Glutamatergic neuron (in vitro differentiated cells): Measurements from ENCODE around the gene PPP3R2. TPM values are rescaled to one million over a fixed set of nuclear protein-coding genes. Genes with fewer than 3 reads are reported as not detected.

Source experiments
- DNase-seq: peaks from one replicate; pipeline ENCODE4 v3.0.0; 2022
- H3K27ac Mint-ChIP-seq: one replicate; pipeline ENCODE4 v1.8.0; 2020; ENCODE audit warnings: mild to moderate bottlenecking, mixed read lengths, inconsistent platforms; ENCODE audit not compliant: unreplicated experiment
- H3K27me3 Mint-ChIP-seq: one replicate; pipeline ENCODE4 v1.8.0; 2020; ENCODE audit warnings: mild to moderate bottlenecking, moderate library complexity, mixed read lengths, inconsistent platforms; ENCODE audit not compliant: unreplicated experiment
- H3K36me3 Mint-ChIP-seq: one replicate; pipeline ENCODE4 v1.8.0; 2020; ENCODE audit warnings: mild to moderate bottlenecking, mixed read lengths, inconsistent platforms; ENCODE audit not compliant: unreplicated experiment
- H3K4me1 Mint-ChIP-seq: one replicate; pipeline ENCODE4 v1.8.0; 2020; ENCODE audit warnings: mild to moderate bottlenecking, low read depth, mixed read lengths, inconsistent platforms; ENCODE audit not compliant: unreplicated experiment
- H3K4me3 Mint-ChIP-seq: one replicate; pipeline ENCODE4 v1.8.0; 2020; ENCODE audit warnings: mild to moderate bottlenecking, mixed read lengths, inconsistent platforms; ENCODE audit not compliant: unreplicated experiment
- H3K9me3 Mint-ChIP-seq: one replicate; pipeline ENCODE4 v1.8.0; 2020; ENCODE audit warnings: mild to moderate bottlenecking, moderate library complexity, mixed read lengths, inconsistent platforms; ENCODE audit not compliant: unreplicated experiment
- CTCF ChIP-seq: fragments of 200-600 bp; sonication (generic); IDR thresholded peaks from one replicate; pipeline ENCODE4 v1.5.0; 2021; ENCODE audit not compliant: partially characterized antibody, unreplicated experiment
- total RNA-seq: library from RNA; stranded (reverse); fragmentation: NEBNext Ultra II Directional; extraction: Animal tissue kit (Norgen Biotek cat#: 25700); gene quantifications from one replicate; pipeline ENCODE4 v1.2.1, GENCODE V29; 2021; ENCODE audit not compliant: unreplicated experiment

PPP3R2 gene
- total RNA-seq, 1 donor from 2014 or later: not detected

- peaks cover 4% of the 10 kb centered on the region for H3K27me3 Mint-ChIP-seq
- no peaks in the 10 kb centered on the region for H3K4me1 Mint-ChIP-seq
- TF ChIP-seq CTCF: no peak
- no peak for DNase-seq
- peaks cover 3% of the 10 kb centered on the region for H3K9me3 Mint-ChIP-seq
- no peaks in the 10 kb centered on the region for H3K36me3 Mint-ChIP-seq
- no peak overlapping the region for H3K27ac Mint-ChIP-seq
- H3K4me3 Mint-ChIP-seq: no peak overlapping the region
Measured at GRCh38 chr9:101571114-101571513, 23.7 kb downstream of the PPP3R2 start.

GRCh38 chr9:101569741-101570501 lies 24.8 kb downstream of the PPP3R2 start:
- Mint-ChIP-seq H3K4me1 (no peaks in the 10 kb centered on the region), H3K9me3 (peaks cover 3% of the 10 kb centered on the region), H3K27me3 (peaks cover 4% of the 10 kb centered on the region), H3K27ac (no peak overlapping the region), H3K4me3 (no peak overlapping the region), H3K36me3 (no peaks in the 10 kb centered on the region)
- TF ChIP-seq CTCF: no peak
- no peak for DNase-seq

- DNase-seq: no peak
- Mint-ChIP-seq H3K36me3 (no peaks in the 10 kb centered on the region), H3K4me3 (no peak overlapping the region), H3K27ac (no peak overlapping the region), H3K9me3 (no peaks in the 10 kb centered on the region), H3K27me3 (peaks cover 4% of the 10 kb centered on the region), H3K4me1 (no peaks in the 10 kb centered on the region)
- no peak for TF ChIP-seq CTCF
Measured at GRCh38 chr9:101567725-101568350, 26.9 kb downstream of the PPP3R2 start.

- H3K9me3 Mint-ChIP-seq: no peaks in the 10 kb centered on the region
Measured at GRCh38 chr9:101566904-101567724, 27.7 kb downstream of the PPP3R2 start.

More at GRCh38 chr9:101566904-101567724, 27.7 kb downstream of the PPP3R2 start:
- H3K36me3 Mint-ChIP-seq: no peaks in the 10 kb centered on the region
- no peak overlapping the region for H3K27ac Mint-ChIP-seq
- H3K27me3 Mint-ChIP-seq: peaks cover 4% of the 10 kb centered on the region
- H3K4me1 Mint-ChIP-seq: no peaks in the 10 kb centered on the region
- no peak overlapping the region for H3K4me3 Mint-ChIP-seq
- no peak for DNase-seq
- TF ChIP-seq CTCF: peak; percentile 43
